KMS-11 (cell line): ENCODE measurements around the gene S100A5.
"Not testable (repeated sequence)": the region's sequence is repeated elsewhere in the genome, so short reads cannot be mapped to it uniquely, and the experiment has no call there.

Experiments
- H2AFZ ChIP-seq: fragments of 200-600 bp; sonication (generic); 2 replicates; pipeline ENCODE4 v1.6.1; 2016; ENCODE audit warnings: antibody characterized with exemption, mixed run types, low read depth
- H3K27ac ChIP-seq: fragments of 200-600 bp; sonication (generic); 2 replicates; pipeline ENCODE4 v1.6.1; 2016; ENCODE audit warnings: mild to moderate bottlenecking, mixed run types
- H3K27me3 ChIP-seq: fragments of 200-600 bp; sonication (generic); 2 replicates; pipeline ENCODE4 v1.6.1; 2017; ENCODE audit warnings: mild to moderate bottlenecking, low read depth, mixed run types, moderate library complexity; ENCODE audit not compliant: insufficient read depth
- H3K36me3 ChIP-seq: fragments of 200-600 bp; sonication (generic); 2 replicates; pipeline ENCODE4 v1.6.1; 2017; ENCODE audit warnings: mild to moderate bottlenecking, mixed run types; ENCODE audit not compliant: insufficient read depth
- H3K4me1 ChIP-seq: fragments of 200-600 bp; sonication (generic); 2 replicates; pipeline ENCODE4 v1.6.1; 2016; ENCODE audit warnings: mild to moderate bottlenecking, low read depth, mixed run types; ENCODE audit not compliant: poor library complexity, severe bottlenecking
- H3K4me2 ChIP-seq: fragments of 200-600 bp; sonication (generic); 2 replicates; pipeline ENCODE4 v1.7.0; 2016; ENCODE audit warnings: mild to moderate bottlenecking, mixed run types
- H3K4me3 ChIP-seq: fragments of 200-600 bp; sonication (generic); IDR thresholded peaks from 2 replicates; pipeline ENCODE4 v1.6.1; 2017; ENCODE audit warnings: low read depth, low read length, mixed read lengths; ENCODE audit not compliant: insufficient read depth
- H3K79me2 ChIP-seq: fragments of 200-600 bp; sonication (generic); 2 replicates; pipeline ENCODE4 v1.6.1; 2016; ENCODE audit warnings: low read depth, mixed run types; ENCODE audit not compliant: insufficient read depth
- H3K9ac ChIP-seq: fragments of 200-600 bp; sonication (generic); 2 replicates; pipeline ENCODE4 v1.6.1; 2016; ENCODE audit warnings: mild to moderate bottlenecking, mixed run types
- H4K20me1 ChIP-seq: fragments of 200-600 bp; sonication (generic); 2 replicates; pipeline ENCODE4 v1.6.1; 2016; ENCODE audit warnings: mild to moderate bottlenecking, mixed run types; ENCODE audit not compliant: insufficient read depth
- TF ChIP-seq, protein P1 (sequence below): fragments of 200-600 bp; sonication (generic); conservative IDR thresholded peaks from 2 replicates; pipeline ENCODE4 v1.6.1; 2017; ENCODE audit warnings: low read depth, mild to moderate bottlenecking, antibody characterized with exemption, low read length, moderate library complexity, mixed read lengths

S100A5 gene

DNA sequence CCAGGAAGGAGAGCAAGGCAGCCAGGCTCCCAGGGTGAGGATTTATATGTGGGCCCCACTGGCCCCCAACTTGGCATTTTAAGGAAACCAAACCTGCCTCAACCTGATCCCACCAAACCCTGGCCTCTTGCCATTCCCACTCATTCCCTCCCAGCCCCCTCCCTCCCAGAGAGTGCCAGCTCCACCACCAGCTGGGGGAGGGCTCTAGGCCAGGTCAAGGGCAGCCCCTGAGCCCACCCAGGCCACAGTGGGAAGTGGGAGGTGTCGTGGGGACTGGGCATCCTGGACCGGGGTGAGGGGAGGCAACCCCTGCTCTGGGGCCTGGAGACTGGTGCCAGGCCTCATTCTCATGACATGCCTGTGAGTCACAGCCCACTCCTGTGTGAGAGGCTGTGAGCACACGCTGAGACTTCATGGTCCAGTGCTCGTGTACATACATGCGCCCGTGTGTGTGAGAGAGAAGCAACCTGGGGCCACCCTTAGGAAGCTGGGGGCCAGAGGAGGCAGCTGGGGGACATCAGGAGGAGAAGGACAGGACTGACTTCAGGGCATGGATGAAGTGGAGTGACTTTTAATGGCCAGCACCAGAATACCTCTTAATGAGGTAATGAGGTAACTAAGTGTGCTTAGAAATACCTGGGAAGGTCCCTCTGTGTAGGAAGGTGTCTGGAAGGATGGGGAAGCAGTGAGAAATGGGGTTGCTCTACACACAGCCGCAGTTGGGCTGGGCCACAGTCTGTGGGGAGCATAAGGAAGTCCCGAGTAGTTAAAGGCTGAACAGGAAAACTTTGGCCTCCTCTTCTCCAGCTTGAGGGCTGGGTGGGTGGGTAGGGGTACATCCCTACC, 25.0 kb upstream of the S100A5 start, which contains the start of gene S100A2:
TSS of gene S100A2 (minus strand) at position 316 of the 846 bp plus-strand sequence. CDS start 1,967 bp downstream, outside the sequence.
- Histone ChIP-seq H3K4me2 (peak within 1 kb of the TSS; percentile 24), H3K4me1 (peaks cover 20% of the 10 kb centered on the region), H3K9ac (no peak within 1 kb of the TSS), H4K20me1 (no peaks in the 10 kb centered on the region), H3K79me2 (no peaks in the 10 kb centered on the region), H3K27me3 (no peaks in the 10 kb centered on the region), H3K36me3 (no peaks in the 10 kb centered on the region), H3K4me3 (no peak within 1 kb of the TSS), H3K27ac (no peak within 1 kb of the TSS), H2AFZ (peak within 1 kb of the TSS; percentile 77)
- TF ChIP-seq, protein P1, sequence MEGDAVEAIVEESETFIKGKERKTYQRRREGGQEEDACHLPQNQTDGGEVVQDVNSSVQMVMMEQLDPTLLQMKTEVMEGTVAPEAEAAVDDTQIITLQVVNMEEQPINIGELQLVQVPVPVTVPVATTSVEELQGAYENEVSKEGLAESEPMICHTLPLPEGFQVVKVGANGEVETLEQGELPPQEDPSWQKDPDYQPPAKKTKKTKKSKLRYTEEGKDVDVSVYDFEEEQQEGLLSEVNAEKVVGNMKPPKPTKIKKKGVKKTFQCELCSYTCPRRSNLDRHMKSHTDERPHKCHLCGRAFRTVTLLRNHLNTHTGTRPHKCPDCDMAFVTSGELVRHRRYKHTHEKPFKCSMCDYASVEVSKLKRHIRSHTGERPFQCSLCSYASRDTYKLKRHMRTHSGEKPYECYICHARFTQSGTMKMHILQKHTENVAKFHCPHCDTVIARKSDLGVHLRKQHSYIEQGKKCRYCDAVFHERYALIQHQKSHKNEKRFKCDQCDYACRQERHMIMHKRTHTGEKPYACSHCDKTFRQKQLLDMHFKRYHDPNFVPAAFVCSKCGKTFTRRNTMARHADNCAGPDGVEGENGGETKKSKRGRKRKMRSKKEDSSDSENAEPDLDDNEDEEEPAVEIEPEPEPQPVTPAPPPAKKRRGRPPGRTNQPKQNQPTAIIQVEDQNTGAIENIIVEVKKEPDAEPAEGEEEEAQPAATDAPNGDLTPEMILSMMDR = no peak

DNA sequence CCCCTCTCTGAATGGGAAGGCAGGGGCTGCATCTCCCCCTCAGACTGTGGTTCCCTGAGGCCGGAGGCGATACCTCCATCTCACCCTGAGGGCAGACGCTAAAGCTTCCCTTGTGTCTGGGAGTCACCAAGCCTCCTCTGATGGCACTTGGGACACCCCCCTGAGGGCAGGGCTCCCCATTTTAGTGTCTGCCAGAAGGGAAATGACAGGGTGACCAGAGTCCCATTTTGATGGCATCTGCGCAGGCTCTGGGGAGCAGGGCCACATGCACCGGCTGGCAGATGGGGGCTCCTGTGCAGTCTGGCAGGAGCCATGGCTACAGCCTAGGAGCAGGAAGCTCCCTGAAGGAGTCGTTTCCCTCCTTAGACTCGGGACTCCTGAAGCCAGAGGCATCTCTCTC, 23.3 kb upstream of the S100A5 start:
- Histone ChIP-seq H3K4me3 (no peak overlapping the region), H3K79me2 (no peaks in the 10 kb centered on the region), H3K4me2 (no peak overlapping the region), H3K27me3 (no peaks in the 10 kb centered on the region), H3K4me1 (peaks cover 20% of the 10 kb centered on the region), H3K9ac (no peak overlapping the region), H2AFZ (no peak overlapping the region; the same call in 1 of the 2 replicates), H3K27ac (no peak overlapping the region), H4K20me1 (no peaks in the 10 kb centered on the region), H3K36me3 (no peaks in the 10 kb centered on the region)
- TF ChIP-seq, protein P1 = no peak

DNA sequence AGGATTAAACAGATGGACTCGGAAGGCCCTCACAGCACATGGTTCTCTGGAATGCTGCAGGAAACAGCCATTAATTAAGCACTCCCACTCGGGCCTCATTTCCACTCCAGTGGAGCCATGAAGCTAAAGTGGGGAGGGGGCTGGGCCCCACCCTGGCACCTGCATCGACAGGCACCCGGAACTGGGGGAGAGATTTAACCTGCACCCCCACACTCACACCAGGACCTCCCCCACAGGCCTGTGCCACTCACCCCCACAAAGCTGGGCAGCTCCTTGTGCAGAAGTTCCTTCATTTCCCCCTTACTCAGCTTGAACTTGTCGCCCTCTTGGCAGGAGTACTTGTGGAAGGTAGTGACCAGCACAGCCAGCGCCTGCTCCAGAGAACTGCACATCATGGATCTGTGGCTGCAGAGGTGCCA, 22.8 kb upstream of the S100A5 start:
- Histone ChIP-seq H3K4me3 (no peak overlapping the region), H3K36me3 (no peaks in the 10 kb centered on the region), H3K9ac (no peak overlapping the region), H3K4me2 (no peak overlapping the region), H3K79me2 (no peaks in the 10 kb centered on the region), H3K27ac (no peak overlapping the region), H3K27me3 (no peaks in the 10 kb centered on the region), H4K20me1 (no peaks in the 10 kb centered on the region), H2AFZ (no peak overlapping the region), H3K4me1 (peaks cover 15% of the 10 kb centered on the region)
- TF ChIP-seq, protein P1 = no peak

DNA sequence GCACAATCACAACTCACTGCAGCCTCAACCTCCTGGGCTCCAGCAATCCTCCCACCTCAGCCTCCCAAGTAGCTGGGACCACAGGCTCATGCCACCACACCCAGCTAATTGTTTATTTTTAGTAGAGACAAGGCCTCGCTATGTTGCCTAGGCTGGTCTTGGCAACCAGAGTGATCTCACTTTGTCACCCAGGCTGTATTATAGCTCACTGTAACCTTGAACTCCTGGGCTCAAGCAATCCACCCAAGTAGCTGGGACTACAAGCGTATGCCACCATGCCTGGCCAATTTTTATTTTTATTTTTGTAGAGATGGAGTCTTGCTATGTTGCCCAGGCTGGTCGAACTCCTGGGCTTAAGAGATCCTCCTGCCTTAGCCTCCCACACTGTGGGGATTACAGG, 21.3 kb upstream of the S100A5 start:
- H3K4me2 ChIP-seq, H2AFZ ChIP-seq, H3K27ac ChIP-seq, H3K4me3 ChIP-seq, H3K4me1 ChIP-seq, H3K79me2 ChIP-seq, H3K9ac ChIP-seq, H4K20me1 ChIP-seq, H3K27me3 ChIP-seq, H3K36me3 ChIP-seq: not testable (repeated sequence)

DNA sequence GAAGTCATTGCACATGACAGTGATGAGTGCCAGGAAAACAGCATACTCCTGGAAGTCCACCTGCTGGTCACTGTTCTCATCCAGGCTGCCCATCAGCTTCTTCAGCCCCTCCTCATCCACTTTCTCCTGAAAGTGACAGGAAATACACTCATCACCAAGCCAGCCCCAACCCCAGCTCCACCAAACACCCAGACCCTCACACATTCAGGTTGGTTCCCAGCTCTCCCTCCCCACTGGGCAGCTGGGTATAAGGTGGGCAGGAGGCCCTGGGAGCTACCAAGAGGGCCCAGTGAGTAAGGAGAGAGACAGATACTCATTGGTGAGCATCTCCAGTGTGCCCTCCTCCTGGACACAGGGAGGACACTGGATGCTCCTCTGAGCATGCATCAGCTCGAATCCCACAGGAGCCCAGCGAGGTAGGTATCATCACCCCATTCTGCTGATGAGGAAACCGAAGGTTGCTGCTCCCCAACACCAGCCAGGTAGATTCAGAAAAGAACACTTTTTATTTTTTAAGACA, 20.8 kb upstream of the S100A5 start:
- Histone ChIP-seq H3K79me2 (no peaks in the 10 kb centered on the region), H3K36me3 (no peaks in the 10 kb centered on the region), H2AFZ (no peak overlapping the region), H3K4me3 (no peak overlapping the region), H3K4me1 (peaks cover 3% of the 10 kb centered on the region), H4K20me1 (no peaks in the 10 kb centered on the region), H3K9ac (no peak overlapping the region), H3K27me3 (no peaks in the 10 kb centered on the region), H3K27ac (no peak overlapping the region), H3K4me2 (no peak overlapping the region)
- TF ChIP-seq, protein P1 = no peak
